Measurements from ENCODE around the gene NFIA.

Gene NFIA

DNA sequence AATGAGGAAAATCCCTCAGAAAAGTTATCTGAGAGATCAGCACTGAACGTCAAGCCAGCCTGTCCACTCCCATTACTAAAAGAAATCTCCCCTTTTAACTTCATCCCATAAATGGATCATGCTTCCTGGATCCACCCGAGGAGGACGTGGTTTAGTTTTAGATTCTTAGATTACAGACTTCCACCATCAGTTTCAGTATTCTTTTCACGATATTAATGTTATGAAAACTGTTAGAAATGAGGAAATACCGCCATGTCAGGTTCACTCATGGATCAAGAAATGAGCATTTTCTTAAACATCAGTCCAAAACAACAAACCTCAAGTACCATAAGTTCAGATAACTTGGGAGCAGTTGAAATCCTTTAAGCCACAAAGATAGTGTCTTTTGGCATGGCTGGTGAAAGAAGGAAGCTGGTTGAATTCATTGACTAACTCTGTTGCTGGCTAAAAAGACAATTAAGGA, 49.8 kb downstream of the NFIA start:
- H3K36me3 Mint-ChIP-seq (ENCODE audit: low read depth), result no peaks in the 10 kb centered on the region
- no peaks in the 10 kb centered on the region for H3K27me3 Mint-ChIP-seq
- H3K4me1 Mint-ChIP-seq (ENCODE audit: low read depth), result peaks cover 5% of the 10 kb centered on the region
- DNase-seq, result no peak
- H3K27ac Mint-ChIP-seq, result no peak overlapping the region
- no peaks in the 10 kb centered on the region for H3K9me3 Mint-ChIP-seq
- no peak overlapping the region for H3K4me3 Mint-ChIP-seq

DNA sequence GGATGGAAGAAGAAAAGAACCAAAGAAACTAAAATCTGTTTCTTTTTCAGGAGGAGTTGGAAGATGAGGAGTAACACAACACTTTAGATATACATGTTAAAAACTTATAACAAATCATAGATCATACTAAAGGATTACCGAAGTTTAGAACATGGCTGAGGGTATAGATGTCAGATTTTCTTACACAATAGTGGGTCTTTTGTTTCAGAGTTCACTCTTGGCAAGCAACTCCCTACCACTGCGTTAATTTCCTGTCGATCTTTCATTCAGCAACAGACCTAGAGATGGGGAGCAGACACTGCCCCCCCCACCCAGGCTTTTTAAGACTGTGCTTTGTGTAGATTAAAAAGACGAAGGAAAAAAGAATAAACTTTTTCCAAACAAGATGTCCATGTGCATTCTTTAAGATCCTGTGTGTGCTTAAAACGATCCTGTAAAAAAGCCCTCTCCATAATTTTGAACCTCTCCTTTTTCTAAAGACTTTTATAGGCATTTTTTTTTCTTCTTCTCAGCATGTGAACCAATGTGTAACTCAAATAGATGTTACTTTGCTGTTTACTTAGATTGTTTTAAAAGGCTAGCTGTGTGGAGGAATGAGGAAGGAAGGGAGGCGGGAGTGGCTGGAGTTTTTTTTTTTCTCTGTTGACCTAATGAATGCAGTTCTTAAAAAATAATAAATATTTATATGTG, 50.4 kb downstream of the NFIA start:
- Mint-ChIP-seq H3K27me3 (no peaks in the 10 kb centered on the region), H3K27ac (no peak overlapping the region), H3K4me3 (no peak overlapping the region), H3K4me1 (ENCODE audit: low read depth) (peaks cover 5% of the 10 kb centered on the region), H3K9me3 (no peaks in the 10 kb centered on the region), H3K36me3 (ENCODE audit: low read depth) (no peaks in the 10 kb centered on the region)
- no peak for DNase-seq

DNA sequence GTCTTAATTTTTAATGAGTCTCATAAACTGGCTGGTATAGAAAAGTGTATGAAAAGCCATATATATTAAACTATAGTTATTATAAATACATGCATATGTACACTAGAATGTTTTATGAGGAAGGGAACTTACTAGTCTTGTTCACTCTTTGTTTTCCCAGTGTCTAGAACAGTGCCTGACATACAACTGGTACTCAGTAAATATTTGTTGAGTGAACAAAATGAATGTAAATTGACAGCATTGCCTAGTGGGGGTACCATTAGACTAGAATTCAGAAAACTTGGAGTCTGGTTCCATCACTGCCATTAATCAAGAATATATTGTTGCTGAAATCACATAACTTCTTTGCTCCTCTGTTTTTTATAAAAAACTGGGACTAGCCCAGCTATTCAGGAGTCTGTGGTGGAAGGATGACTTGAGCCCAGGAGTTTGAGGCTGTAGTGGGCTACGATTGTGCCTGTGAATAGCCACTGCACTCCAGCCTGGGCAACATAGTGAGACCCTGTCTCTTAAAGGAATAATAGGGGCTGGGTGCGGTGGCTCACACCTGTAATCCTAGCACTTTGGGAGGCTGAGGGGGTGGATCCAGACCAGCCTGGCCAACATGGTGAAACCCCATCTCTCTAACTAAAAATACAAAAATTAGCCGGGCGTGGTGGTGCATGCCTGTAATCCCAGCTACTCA, 51.1 kb downstream of the NFIA start:
- no peaks in the 10 kb centered on the region for H3K27me3 Mint-ChIP-seq
- peaks cover 5% of the 10 kb centered on the region for H3K4me1 Mint-ChIP-seq (ENCODE audit: low read depth)
- no peak overlapping the region for H3K27ac Mint-ChIP-seq
- H3K4me3 Mint-ChIP-seq, result no peak overlapping the region
- H3K9me3 Mint-ChIP-seq, result no peaks in the 10 kb centered on the region
- H3K36me3 Mint-ChIP-seq (ENCODE audit: low read depth), result no peaks in the 10 kb centered on the region
- DNase-seq, result no peak

DNA sequence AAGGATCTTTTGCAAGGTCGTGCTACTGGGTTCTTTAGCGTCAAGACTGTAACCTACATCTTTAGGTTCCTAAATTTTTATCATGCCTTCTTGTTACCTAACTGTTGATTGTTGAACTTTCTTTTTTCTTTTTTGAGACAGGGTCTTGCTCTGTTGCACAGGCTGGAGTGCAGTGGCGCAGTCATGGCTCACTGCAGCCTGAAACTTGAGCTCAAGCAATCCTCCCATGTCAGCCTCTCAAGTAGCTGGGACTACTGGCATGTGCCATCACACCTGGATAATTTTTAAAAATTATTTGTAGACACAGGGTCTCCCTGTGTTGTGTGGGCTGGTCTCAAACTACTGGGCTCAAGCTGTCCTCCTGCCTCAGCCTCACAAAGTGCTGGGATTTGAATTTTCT, 52.9 kb downstream of the NFIA start:
- no peaks in the 10 kb centered on the region for H3K36me3 Mint-ChIP-seq (ENCODE audit: low read depth)
- peaks cover 5% of the 10 kb centered on the region for H3K4me1 Mint-ChIP-seq (ENCODE audit: low read depth)
- H3K27ac Mint-ChIP-seq, result no peak overlapping the region
- H3K4me3 Mint-ChIP-seq, result no peak overlapping the region
- H3K9me3 Mint-ChIP-seq, result no peaks in the 10 kb centered on the region
- H3K27me3 Mint-ChIP-seq, result no peaks in the 10 kb centered on the region
- no peak for DNase-seq

DNA sequence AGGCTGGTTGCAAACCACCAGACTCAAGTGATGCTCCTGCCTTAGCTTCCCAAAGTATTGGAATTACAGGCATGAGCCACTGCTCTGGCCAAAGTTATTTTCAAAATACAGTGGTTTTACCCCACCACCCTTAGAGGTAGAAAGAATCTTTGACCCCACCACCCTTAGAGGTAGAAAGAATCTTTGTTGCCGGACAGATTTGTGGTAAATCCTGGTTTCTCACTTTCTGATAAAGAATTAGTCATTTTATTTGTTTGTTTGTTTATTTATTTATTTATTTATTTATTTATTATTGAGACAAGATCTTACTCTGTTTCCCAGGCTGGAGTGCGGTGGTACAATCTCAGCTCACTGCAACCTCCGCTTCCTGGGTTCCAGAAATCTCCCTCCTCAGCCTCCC, 55.9 kb downstream of the NFIA start:
- no peak for DNase-seq
- H3K36me3 Mint-ChIP-seq (ENCODE audit: low read depth), result no peaks in the 10 kb centered on the region
- H3K27me3 Mint-ChIP-seq, result no peaks in the 10 kb centered on the region
- H3K4me3 Mint-ChIP-seq, result no peak overlapping the region
- H3K27ac Mint-ChIP-seq, result no peak overlapping the region
- H3K4me1 Mint-ChIP-seq (ENCODE audit: low read depth), result peaks cover 2% of the 10 kb centered on the region
- H3K9me3 Mint-ChIP-seq, result no peaks in the 10 kb centered on the region

DNA sequence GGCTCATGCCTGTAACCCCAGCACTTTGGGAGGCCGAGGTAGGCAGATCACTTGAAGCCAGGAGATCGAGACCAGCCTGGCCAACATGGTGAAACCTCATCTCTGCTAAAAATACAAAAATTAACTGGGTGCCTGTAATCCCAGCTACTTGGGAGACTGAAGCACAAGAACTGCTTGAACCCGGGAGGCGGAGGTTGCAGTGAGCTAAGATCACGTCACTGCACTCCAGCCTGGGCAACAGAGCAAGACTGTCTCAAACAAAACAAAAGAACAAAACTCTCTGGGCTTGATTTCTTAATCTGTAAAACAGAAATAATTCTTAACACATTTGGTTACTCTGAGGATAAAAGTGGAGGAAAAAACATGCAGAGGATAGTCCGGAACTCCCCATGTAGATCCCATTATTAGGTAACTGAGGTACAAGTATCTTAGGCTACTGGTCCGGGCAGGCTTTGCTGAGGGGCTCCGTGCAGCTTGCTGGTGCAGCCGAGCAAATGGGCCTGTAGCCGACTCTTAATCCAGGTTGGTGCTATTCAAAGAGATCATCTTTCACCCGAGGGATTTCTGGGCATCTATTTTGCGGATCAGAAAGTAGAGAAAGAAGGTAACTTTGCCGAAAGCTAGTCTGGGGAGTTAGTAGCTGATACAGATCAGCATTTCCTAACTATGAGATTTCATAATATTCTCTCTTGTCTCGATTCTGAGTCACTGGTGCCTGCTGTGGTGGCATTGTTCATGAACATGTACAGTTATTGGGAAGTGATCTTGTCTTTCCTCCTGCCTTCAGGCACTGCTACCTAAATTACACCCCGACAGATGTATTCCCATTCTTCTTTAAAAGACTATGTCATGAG, 56.8 kb downstream of the NFIA start:
- Mint-ChIP-seq H3K27me3 (no peaks in the 10 kb centered on the region), H3K4me1 (ENCODE audit: low read depth) (peaks cover 2% of the 10 kb centered on the region), H3K9me3 (no peaks in the 10 kb centered on the region), H3K36me3 (ENCODE audit: low read depth) (no peaks in the 10 kb centered on the region), H3K27ac (no peak overlapping the region), H3K4me3 (no peak overlapping the region)
- DNase-seq, result no peak

DNA sequence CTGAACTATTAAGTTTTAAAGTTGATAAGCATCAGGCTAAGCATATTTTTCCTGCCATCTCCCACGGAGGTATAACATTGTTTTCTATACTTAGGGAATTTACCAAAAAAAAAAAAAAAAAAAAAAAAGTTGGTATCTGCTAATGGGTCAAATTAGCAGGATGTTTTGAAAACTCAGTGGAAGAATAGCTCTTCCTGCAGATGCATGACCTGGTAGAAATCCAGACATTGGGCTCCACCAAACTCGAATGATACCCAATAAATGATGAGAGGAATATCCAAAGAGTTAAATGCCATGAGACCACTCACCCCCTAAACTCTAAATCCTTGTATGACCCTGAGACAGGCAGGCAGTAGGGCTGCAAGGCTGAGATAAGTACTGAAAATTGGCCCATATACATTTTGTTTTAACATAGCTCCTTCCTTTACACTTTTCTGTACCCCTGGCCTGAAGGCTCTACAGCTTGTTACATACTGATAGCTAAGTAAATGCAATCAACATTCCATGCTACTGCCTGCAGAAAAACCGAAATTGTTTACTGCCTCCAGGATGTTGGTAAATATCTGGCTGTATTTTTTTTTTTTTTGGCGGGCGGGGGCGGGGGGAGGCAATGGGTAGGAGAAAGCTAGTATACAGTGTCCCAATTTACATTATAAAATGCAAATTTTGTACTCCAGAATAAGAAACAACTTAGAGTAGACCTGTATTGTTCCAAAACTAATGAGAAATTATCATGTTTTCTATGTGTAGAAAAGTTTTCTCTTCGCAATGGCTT, 57.6 kb downstream of the NFIA start:
- Mint-ChIP-seq H3K4me1 (ENCODE audit: low read depth) (peaks cover 2% of the 10 kb centered on the region), H3K27ac (no peak overlapping the region), H3K36me3 (ENCODE audit: low read depth) (no peaks in the 10 kb centered on the region), H3K27me3 (no peaks in the 10 kb centered on the region), H3K4me3 (no peak overlapping the region), H3K9me3 (no peaks in the 10 kb centered on the region)
- DNase-seq, result no peak

DNA sequence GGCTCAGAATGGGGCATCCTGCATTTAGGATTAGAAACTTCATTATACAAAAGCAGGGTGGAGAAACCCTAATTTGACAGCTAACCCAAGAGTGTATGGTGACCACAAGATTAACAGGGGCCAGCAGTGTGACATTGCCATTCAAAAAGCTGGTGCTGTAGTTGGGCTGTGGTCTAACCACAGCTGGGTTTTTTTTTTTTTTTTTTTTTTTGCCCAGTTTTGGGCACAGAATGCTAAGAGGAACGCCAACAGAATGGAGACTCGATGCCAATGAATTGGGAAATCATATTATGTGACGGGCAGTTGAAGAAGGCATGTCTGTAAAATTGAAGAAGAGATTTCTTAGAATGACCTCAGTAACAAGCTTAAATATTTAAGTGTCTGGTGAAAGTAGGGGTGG, 58.4 kb downstream of the NFIA start:
- H3K27me3 Mint-ChIP-seq, result no peaks in the 10 kb centered on the region
- H3K4me1 Mint-ChIP-seq (ENCODE audit: low read depth), result peaks cover 2% of the 10 kb centered on the region
- no peaks in the 10 kb centered on the region for H3K36me3 Mint-ChIP-seq (ENCODE audit: low read depth)
- no peaks in the 10 kb centered on the region for H3K9me3 Mint-ChIP-seq
- no peak overlapping the region for H3K27ac Mint-ChIP-seq
- no peak overlapping the region for H3K4me3 Mint-ChIP-seq
- DNase-seq, result no peak

DNA sequence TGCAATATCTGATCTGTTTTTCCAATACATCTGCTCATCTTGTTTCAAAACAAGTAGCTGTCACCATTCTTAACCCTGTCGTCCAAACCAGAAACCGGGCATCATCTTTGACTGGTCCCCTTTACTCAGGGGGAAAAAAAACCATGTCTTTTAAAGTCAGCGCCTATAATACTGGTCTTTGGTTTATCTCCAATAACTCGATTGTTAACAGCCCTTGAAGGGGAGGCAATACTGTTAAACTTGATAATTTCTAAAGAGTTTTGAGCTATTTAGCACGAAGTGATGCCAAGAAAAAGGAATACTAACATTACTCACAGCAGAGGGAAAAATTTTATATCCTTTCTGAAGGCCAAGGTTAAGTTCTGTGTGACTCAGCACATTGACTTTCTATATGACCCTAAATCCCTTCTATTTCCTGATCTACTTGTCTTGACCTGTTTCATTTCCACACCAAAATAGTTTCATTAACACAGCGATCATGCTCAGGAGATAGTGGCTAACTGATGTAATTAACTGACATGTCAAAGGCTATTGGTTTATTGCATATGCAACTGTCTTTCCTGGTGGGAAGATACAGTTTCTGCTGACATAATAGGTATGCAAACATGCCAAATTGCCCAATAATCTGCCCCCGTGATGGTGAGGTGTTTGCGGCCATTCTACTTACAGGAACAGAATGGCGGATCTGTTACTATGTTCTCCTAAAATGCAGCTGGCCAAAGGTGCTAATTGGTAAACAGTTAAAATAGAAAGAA, 59.1 kb downstream of the NFIA start:
- no peak overlapping the region for H3K27ac Mint-ChIP-seq
- no peaks in the 10 kb centered on the region for H3K9me3 Mint-ChIP-seq
- DNase-seq, result no peak
- peaks cover 2% of the 10 kb centered on the region for H3K4me1 Mint-ChIP-seq (ENCODE audit: low read depth)
- H3K36me3 Mint-ChIP-seq (ENCODE audit: low read depth), result no peaks in the 10 kb centered on the region
- H3K27me3 Mint-ChIP-seq, result no peaks in the 10 kb centered on the region
- no peak overlapping the region for H3K4me3 Mint-ChIP-seq

DNA sequence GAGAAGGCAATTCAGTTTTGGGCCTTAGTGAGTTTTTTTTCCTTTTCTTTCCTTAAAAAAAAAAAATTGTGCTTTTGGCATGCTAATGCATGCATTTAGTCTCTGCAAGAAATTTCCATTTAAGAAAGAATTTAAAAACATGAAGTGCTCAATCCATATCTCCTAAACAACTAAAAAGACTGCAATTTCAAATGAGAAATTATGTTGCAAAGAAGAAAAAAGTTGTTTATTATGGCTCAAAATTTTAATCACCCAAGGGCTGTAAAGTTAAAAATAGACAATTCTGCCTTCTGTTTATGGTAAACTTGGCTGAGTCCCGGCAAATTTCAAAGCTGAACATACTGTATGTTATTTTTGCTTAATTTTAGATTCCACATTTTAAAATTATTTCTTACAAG, 59.7 kb downstream of the NFIA start:
- no peak overlapping the region for H3K27ac Mint-ChIP-seq
- H3K4me3 Mint-ChIP-seq, result no peak overlapping the region
- no peaks in the 10 kb centered on the region for H3K36me3 Mint-ChIP-seq (ENCODE audit: low read depth)
- H3K9me3 Mint-ChIP-seq, result no peaks in the 10 kb centered on the region
- peaks cover 2% of the 10 kb centered on the region for H3K4me1 Mint-ChIP-seq (ENCODE audit: low read depth)
- H3K27me3 Mint-ChIP-seq, result no peaks in the 10 kb centered on the region
- no peak for DNase-seq

DNA sequence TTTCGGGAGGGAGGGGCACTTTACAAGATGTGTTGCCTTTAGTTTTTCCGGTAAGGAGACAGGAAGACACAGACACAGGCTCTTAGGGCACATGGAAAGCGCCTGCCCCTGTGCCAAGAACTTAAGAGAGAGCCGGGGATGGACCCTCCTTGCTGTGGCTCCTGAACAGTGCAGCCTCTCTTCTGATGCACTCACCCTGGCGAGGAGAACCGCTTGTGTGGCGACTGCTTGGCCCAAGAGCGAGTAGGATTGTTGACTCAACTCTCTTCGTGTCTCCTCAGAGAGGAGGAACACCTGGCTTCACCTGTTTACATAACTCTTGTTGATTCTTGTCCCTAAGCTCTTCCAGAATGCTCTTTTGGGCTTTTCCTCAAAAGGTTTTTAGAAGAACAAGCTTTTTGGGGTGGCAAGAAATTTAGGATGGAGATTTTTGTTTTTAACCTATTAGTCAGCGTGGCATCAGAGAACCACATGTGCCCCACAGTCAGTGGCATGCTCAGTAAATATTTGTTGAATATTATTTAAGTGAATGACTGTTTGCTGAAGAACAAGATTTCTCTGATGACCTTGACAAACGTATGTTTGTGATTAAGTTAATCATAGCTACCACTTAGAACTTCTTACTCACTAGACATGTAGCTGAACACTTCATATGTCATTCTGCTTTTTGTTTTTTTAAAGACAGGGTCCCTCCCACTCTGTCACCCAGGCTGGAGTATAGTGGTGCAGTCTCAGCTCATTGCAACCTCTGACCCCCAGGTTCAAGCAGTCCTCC, 60.6 kb downstream of the NFIA start:
- peaks cover 2% of the 10 kb centered on the region for H3K4me1 Mint-ChIP-seq (ENCODE audit: low read depth)
- no peak overlapping the region for H3K27ac Mint-ChIP-seq
- H3K36me3 Mint-ChIP-seq (ENCODE audit: low read depth), result no peaks in the 10 kb centered on the region
- H3K27me3 Mint-ChIP-seq, result no peaks in the 10 kb centered on the region
- DNase-seq, result no peak
- no peak overlapping the region for H3K4me3 Mint-ChIP-seq
- no peaks in the 10 kb centered on the region for H3K9me3 Mint-ChIP-seq

DNA sequence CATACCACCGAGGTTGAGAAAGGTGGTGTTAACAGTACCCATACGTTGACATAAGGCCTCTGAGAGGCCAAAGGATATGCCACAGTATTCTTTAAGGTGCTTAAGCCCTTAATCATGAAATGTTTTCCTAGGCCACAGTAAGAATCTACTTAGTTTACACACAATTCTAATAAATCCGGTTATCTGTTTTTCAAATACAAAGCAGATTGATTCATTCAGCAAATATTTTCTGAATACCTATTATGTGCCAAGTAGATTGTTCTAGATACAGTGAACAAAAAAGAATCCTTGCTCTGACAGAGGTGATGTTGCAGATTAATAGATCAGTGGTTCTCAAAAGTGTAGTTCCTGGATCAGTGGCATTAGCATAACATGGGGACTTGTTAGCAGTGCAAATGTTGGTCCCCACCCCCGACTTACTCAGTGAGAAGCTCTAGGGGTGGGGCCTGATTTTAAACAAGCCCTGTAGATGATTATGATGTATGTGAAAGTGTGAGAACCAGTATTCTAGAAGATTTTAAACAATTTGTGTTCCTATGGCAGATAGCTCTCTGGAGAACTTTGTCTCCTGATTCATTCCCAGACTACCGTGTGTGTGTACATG, 61.6 kb downstream of the NFIA start:
- H3K27me3 Mint-ChIP-seq, result no peaks in the 10 kb centered on the region

More for the DNA sequence above, 61.6 kb downstream of the NFIA start:
- H3K36me3 Mint-ChIP-seq (ENCODE audit: low read depth), result no peaks in the 10 kb centered on the region
- H3K27ac Mint-ChIP-seq, result no peak overlapping the region
- no peaks in the 10 kb centered on the region for H3K9me3 Mint-ChIP-seq
- peaks cover 2% of the 10 kb centered on the region for H3K4me1 Mint-ChIP-seq (ENCODE audit: low read depth)
- no peak for DNase-seq
- H3K4me3 Mint-ChIP-seq, result no peak overlapping the region
